ENCODE results near the gene DAG1. TPM values are rescaled to one million over a fixed set of nuclear protein-coding genes. Genes with fewer than 3 reads are reported as not detected.

The DAG1 gene
- total RNA-seq, 1 donor from 2014 or later: 84.3 TPM

GRCh38 chr3:49498648-49499047, 28.6 kb downstream of the DAG1 start:
- H3K27me3 Mint-ChIP-seq: no peaks in the 10 kb centered on the region
- no peak for DNase-seq (ENCODE audit: extremely low spot score, unreplicated experiment)
- TF ChIP-seq CTCF (conservative IDR thresholded peaks at IDR 0.05): no peak
- no peaks in the 10 kb centered on the region for H3K36me3 Mint-ChIP-seq
- no peak overlapping the region for H3K4me3 Mint-ChIP-seq
- no peaks in the 10 kb centered on the region for H3K9me3 Mint-ChIP-seq
- H3K27ac Mint-ChIP-seq: no peak overlapping the region
- H3K4me1 Mint-ChIP-seq (ENCODE audit: unreplicated experiment): peaks cover 17% of the 10 kb centered on the region

GRCh38 chr3:49500205-49500731, 30.2 kb downstream of the DAG1 start:
- H3K4me3 Mint-ChIP-seq: no peak overlapping the region
- H3K9me3 Mint-ChIP-seq: no peaks in the 10 kb centered on the region
- peak overlapping the region; percentile 81 for H3K27ac Mint-ChIP-seq
- no peak for TF ChIP-seq CTCF (conservative IDR thresholded peaks at IDR 0.05)
- H3K36me3 Mint-ChIP-seq: no peaks in the 10 kb centered on the region
- no peak for DNase-seq (ENCODE audit: extremely low spot score, unreplicated experiment)
- H3K4me1 Mint-ChIP-seq (ENCODE audit: unreplicated experiment): peaks cover 17% of the 10 kb centered on the region
- no peaks in the 10 kb centered on the region for H3K27me3 Mint-ChIP-seq

DNA sequence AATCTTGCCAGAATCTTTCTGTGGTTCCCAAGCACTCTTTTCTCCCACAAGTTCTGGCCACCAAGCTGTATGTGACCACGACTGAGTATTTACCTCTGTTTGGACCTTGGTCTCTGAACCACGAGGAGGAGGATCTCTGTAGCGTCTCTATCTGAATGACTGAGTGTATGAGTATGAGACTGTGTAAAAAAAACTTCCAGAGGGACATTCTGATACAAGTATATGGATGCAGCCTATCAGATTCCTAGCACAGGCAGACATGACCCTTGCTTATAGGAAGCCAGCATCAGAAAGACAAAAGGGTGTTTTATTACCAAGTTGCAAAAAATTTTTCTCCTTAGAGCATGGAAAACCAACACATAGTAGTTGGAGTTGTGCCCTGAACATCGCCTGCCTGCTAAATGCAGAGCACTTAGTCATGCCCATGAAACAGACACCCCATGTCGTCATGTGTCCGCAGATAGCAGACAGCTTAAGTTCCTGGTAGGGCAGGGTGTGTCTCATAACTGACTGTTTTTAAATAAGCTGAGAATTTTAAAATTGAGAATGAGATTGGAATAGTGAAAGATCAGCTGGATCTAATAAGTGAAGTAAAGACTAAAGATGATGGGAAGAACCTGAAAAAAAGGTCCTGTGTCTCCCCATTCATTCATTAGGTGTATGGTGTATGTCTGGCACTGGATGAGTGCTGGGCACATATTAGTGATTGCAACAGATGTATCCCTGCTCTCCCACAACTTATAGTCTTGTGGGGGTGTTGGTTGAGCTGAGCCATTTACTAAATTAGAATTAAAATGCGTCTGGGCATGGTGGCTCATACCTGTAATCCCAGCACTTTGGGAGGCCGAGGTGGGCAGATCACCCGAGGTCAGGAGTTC, 30.9 kb downstream of the DAG1 start:
- H3K9me3 Mint-ChIP-seq: no peaks in the 10 kb centered on the region
- H3K27ac Mint-ChIP-seq: peak overlapping the region; percentile 81
- H3K4me1 Mint-ChIP-seq (ENCODE audit: unreplicated experiment): peaks cover 17% of the 10 kb centered on the region
- TF ChIP-seq CTCF (conservative IDR thresholded peaks at IDR 0.05): no peak
- no peak for DNase-seq (ENCODE audit: extremely low spot score, unreplicated experiment)
- H3K36me3 Mint-ChIP-seq: no peaks in the 10 kb centered on the region
- H3K27me3 Mint-ChIP-seq: no peaks in the 10 kb centered on the region
- no peak overlapping the region for H3K4me3 Mint-ChIP-seq

DNA sequence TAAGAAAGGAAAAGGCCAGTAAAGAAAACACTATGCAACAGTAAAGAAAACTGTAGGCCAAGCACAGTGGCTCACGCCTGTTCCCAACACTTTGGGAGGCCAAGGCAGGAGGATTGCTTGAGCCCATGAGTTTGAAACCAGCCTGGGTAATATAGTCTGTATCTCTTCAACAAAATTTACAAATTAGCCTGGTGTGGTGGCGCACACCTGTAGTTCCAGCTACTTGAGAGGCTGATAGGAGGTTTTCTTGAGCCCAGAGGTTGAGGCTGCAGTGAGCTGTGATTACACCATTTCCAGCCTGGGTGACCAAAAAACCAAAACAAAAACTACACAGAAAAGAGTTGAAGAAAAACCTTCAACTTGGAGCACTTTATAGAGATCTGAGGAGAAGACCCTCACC, 31.8 kb downstream of the DAG1 start:
- no peaks in the 10 kb centered on the region for H3K9me3 Mint-ChIP-seq
- H3K4me3 Mint-ChIP-seq: no peak overlapping the region
- DNase-seq (ENCODE audit: extremely low spot score, unreplicated experiment): no peak
- TF ChIP-seq CTCF (conservative IDR thresholded peaks at IDR 0.05): no peak
- no peaks in the 10 kb centered on the region for H3K36me3 Mint-ChIP-seq
- H3K27me3 Mint-ChIP-seq: no peaks in the 10 kb centered on the region
- H3K4me1 Mint-ChIP-seq (ENCODE audit: unreplicated experiment): peaks cover 17% of the 10 kb centered on the region
- H3K27ac Mint-ChIP-seq: no peak overlapping the region

GRCh38 chr3:49506906-49507305, 36.8 kb downstream of the DAG1 start:
- no peaks in the 10 kb centered on the region for H3K4me1 Mint-ChIP-seq (ENCODE audit: unreplicated experiment)

More at GRCh38 chr3:49506906-49507305, 36.8 kb downstream of the DAG1 start:
- no peak overlapping the region for H3K4me3 Mint-ChIP-seq
- no peaks in the 10 kb centered on the region for H3K27me3 Mint-ChIP-seq
- TF ChIP-seq CTCF (conservative IDR thresholded peaks at IDR 0.05): no peak
- no peak for DNase-seq (ENCODE audit: extremely low spot score, unreplicated experiment)
- no peaks in the 10 kb centered on the region for H3K9me3 Mint-ChIP-seq
- no peak overlapping the region for H3K27ac Mint-ChIP-seq
- peaks cover 5% of the 10 kb centered on the region for H3K36me3 Mint-ChIP-seq
